ENCODE data around the gene U2AF1.
"Not testable (repeated sequence)": the region's sequence is repeated elsewhere in the genome, so short reads cannot be mapped to it uniquely, and the experiment has no call there.

Gene U2AF1

GRCh38 chr21:43075170-43076022, 32.0 kb downstream of the U2AF1 start, which contains the start of gene CBS:
Gene CBS, minus strand, starts transcription at chr21:43075835. Its CDS starts 3,642 bp downstream, at chr21:43072193.
- not testable (repeated sequence) for H3K79me2 ChIP-seq (ENCODE audit: insufficient read depth, low read length); H3K4me3 ChIP-seq (ENCODE audit: insufficient read depth, low read length, poor library complexity, severe bottlenecking); H3K27me3 ChIP-seq (ENCODE audit: low read length); H3K9me2 ChIP-seq (replicated peaks; ENCODE audit: insufficient read depth, low read length); H3K36me3 ChIP-seq (ENCODE audit: low read length); H2AFZ ChIP-seq (ENCODE audit: low read depth, low read length, severe bottlenecking); H3K9ac ChIP-seq (ENCODE audit: low read length); H3F3A ChIP-seq (ENCODE audit: insufficient read depth); H3K9me3 ChIP-seq (ENCODE audit: insufficient read depth, low read length); H3K4me2 ChIP-seq (ENCODE audit: low read depth, low read length, poor library complexity, severe bottlenecking); H3K27ac ChIP-seq (ENCODE audit: low read depth, low read length); H4K20me1 ChIP-seq (ENCODE audit: low read depth, low read length)

GRCh38 chr21:43074401-43075169, 32.8 kb downstream of the U2AF1 start:
- H3K27ac ChIP-seq (ENCODE audit: low read depth, low read length); H3K79me2 ChIP-seq (ENCODE audit: insufficient read depth, low read length); H3F3A ChIP-seq (ENCODE audit: insufficient read depth); H3K27me3 ChIP-seq (ENCODE audit: low read length); H3K9ac ChIP-seq (ENCODE audit: low read length); H3K4me2 ChIP-seq (ENCODE audit: low read depth, low read length, poor library complexity, severe bottlenecking); H4K20me1 ChIP-seq (ENCODE audit: low read depth, low read length); H3K9me2 ChIP-seq (replicated peaks; ENCODE audit: insufficient read depth, low read length); H2AFZ ChIP-seq (ENCODE audit: low read depth, low read length, severe bottlenecking); H3K36me3 ChIP-seq (ENCODE audit: low read length); H3K4me3 ChIP-seq (ENCODE audit: insufficient read depth, low read length, poor library complexity, severe bottlenecking); H3K9me3 ChIP-seq (ENCODE audit: insufficient read depth, low read length): not testable (repeated sequence)

GRCh38 chr21:43072742-43073141, 34.6 kb downstream of the U2AF1 start:
- H3K27me3 ChIP-seq (ENCODE audit: low read length); H2AFZ ChIP-seq (ENCODE audit: low read depth, low read length, severe bottlenecking); H3K4me2 ChIP-seq (ENCODE audit: low read depth, low read length, poor library complexity, severe bottlenecking); H3F3A ChIP-seq (ENCODE audit: insufficient read depth); H3K79me2 ChIP-seq (ENCODE audit: insufficient read depth, low read length); H3K9ac ChIP-seq (ENCODE audit: low read length); H3K27ac ChIP-seq (ENCODE audit: low read depth, low read length); H3K9me2 ChIP-seq (replicated peaks; ENCODE audit: insufficient read depth, low read length); H3K36me3 ChIP-seq (ENCODE audit: low read length); H3K9me3 ChIP-seq (ENCODE audit: insufficient read depth, low read length); H4K20me1 ChIP-seq (ENCODE audit: low read depth, low read length); H3K4me3 ChIP-seq (ENCODE audit: insufficient read depth, low read length, poor library complexity, severe bottlenecking): not testable (repeated sequence)

- not testable (repeated sequence) for H3K9ac ChIP-seq (ENCODE audit: low read length); H3K4me3 ChIP-seq (ENCODE audit: insufficient read depth, low read length, poor library complexity, severe bottlenecking); H4K20me1 ChIP-seq (ENCODE audit: low read depth, low read length); H3K27ac ChIP-seq (ENCODE audit: low read depth, low read length); H3K27me3 ChIP-seq (ENCODE audit: low read length); H3F3A ChIP-seq (ENCODE audit: insufficient read depth); H3K9me2 ChIP-seq (replicated peaks; ENCODE audit: insufficient read depth, low read length); H3K36me3 ChIP-seq (ENCODE audit: low read length); H3K4me2 ChIP-seq (ENCODE audit: low read depth, low read length, poor library complexity, severe bottlenecking); H3K9me3 ChIP-seq (ENCODE audit: insufficient read depth, low read length); H2AFZ ChIP-seq (ENCODE audit: low read depth, low read length, severe bottlenecking); H3K79me2 ChIP-seq (ENCODE audit: insufficient read depth, low read length)
Measured at GRCh38 chr21:43069682-43070081, 37.7 kb downstream of the U2AF1 start.

GRCh38 chr21:43068065-43068464, 39.3 kb downstream of the U2AF1 start:
- H2AFZ ChIP-seq (ENCODE audit: low read depth, low read length, severe bottlenecking); H3K9me3 ChIP-seq (ENCODE audit: insufficient read depth, low read length); H3K4me2 ChIP-seq (ENCODE audit: low read depth, low read length, poor library complexity, severe bottlenecking); H3F3A ChIP-seq (ENCODE audit: insufficient read depth); H3K9ac ChIP-seq (ENCODE audit: low read length); H4K20me1 ChIP-seq (ENCODE audit: low read depth, low read length); H3K79me2 ChIP-seq (ENCODE audit: insufficient read depth, low read length); H3K9me2 ChIP-seq (replicated peaks; ENCODE audit: insufficient read depth, low read length); H3K4me3 ChIP-seq (ENCODE audit: insufficient read depth, low read length, poor library complexity, severe bottlenecking); H3K27me3 ChIP-seq (ENCODE audit: low read length); H3K36me3 ChIP-seq (ENCODE audit: low read length); H3K27ac ChIP-seq (ENCODE audit: low read depth, low read length): not testable (repeated sequence)

GRCh38 chr21:43066690-43067089, 40.7 kb downstream of the U2AF1 start:
- not testable (repeated sequence) for H3F3A ChIP-seq (ENCODE audit: insufficient read depth); H3K27ac ChIP-seq (ENCODE audit: low read depth, low read length); H4K20me1 ChIP-seq (ENCODE audit: low read depth, low read length); H2AFZ ChIP-seq (ENCODE audit: low read depth, low read length, severe bottlenecking); H3K4me2 ChIP-seq (ENCODE audit: low read depth, low read length, poor library complexity, severe bottlenecking); H3K9me2 ChIP-seq (replicated peaks; ENCODE audit: insufficient read depth, low read length); H3K9ac ChIP-seq (ENCODE audit: low read length); H3K9me3 ChIP-seq (ENCODE audit: insufficient read depth, low read length); H3K36me3 ChIP-seq (ENCODE audit: low read length); H3K4me3 ChIP-seq (ENCODE audit: insufficient read depth, low read length, poor library complexity, severe bottlenecking); H3K79me2 ChIP-seq (ENCODE audit: insufficient read depth, low read length); H3K27me3 ChIP-seq (ENCODE audit: low read length)

DNA sequence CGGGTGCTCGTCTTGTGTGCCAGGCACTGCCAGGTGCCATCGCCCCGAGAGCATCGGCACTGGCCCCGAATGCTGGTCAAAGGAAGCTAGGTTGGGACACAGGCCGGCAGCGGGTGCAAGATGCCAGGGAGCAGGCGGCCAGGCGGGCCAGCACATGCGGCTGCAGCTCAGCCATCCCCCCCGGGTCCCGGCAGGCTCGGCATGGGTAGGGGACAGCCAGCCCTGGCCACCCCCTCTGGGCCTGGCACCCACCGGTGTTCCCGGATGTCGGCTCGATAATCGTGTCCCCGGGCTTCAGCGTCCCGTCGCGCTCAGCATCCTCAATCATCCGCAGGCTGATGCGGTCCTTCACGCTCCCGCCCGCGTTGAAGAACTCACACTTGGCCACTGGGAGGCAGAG, 41.4 kb downstream of the U2AF1 start:
- not testable (repeated sequence) for H3K27me3 ChIP-seq (ENCODE audit: low read length); H3K9me3 ChIP-seq (ENCODE audit: insufficient read depth, low read length); H3K4me3 ChIP-seq (ENCODE audit: insufficient read depth, low read length, poor library complexity, severe bottlenecking); H2AFZ ChIP-seq (ENCODE audit: low read depth, low read length, severe bottlenecking); H4K20me1 ChIP-seq (ENCODE audit: low read depth, low read length); H3K36me3 ChIP-seq (ENCODE audit: low read length); H3F3A ChIP-seq (ENCODE audit: insufficient read depth); H3K4me2 ChIP-seq (ENCODE audit: low read depth, low read length, poor library complexity, severe bottlenecking); H3K79me2 ChIP-seq (ENCODE audit: insufficient read depth, low read length); H3K27ac ChIP-seq (ENCODE audit: low read depth, low read length); H3K9ac ChIP-seq (ENCODE audit: low read length); H3K9me2 ChIP-seq (replicated peaks; ENCODE audit: insufficient read depth, low read length)

All from SU-DHL-6 (cell line).